Left lung (tissue), 10 donors: ENCODE results near the gene NUBP2. TPM values are rescaled to one million over a fixed set of nuclear protein-coding genes. Genes with fewer than 3 reads are reported as not detected.

ENCODE experiments used
- ATAC-seq: fragments of 200-7000 bp; cut with Tn5 transposase; one replicate; pipeline ENCODE4 v1.9.1; 2020; ENCODE audit warnings: moderate library complexity
- DNase-seq, 4 donors: peaks; one replicate each; pipeline ENCODE4 v3.0.0-alpha.2; 2013 to 2020
- H3K27ac ChIP-seq, 2 donors: fragments of 200-600 bp; sonication (generic) in 1 of 2; one replicate each; pipeline versions ENCODE4 v1.5.0 to v1.8.0; 2020 to 2021
- H3K27me3 ChIP-seq, 2 donors: fragments of 200-600 bp; sonication (generic) in 1 of 2; one replicate each; pipeline versions ENCODE4 v1.5.0 to v1.8.0; 2020 to 2021
- H3K36me3 ChIP-seq, 2 donors: fragments of 200-600 bp; sonication (generic) in 1 of 2; one replicate each; pipeline versions ENCODE4 v1.5.0 to v1.8.0; 2020 to 2021
- H3K4me1 ChIP-seq, 2 donors: fragments of 200-600 bp; one replicate each; pipeline ENCODE4 v1.8.0; 2021
- H3K4me3 ChIP-seq, 2 donors: fragments of 200-600 bp; sonication (generic) in 1 of 2; one replicate each; pipeline versions ENCODE4 v1.5.0 to v1.8.0; 2020 to 2021; ENCODE audit warnings: mild to moderate bottlenecking in 1 of 2
- H3K9me3 ChIP-seq, 2 donors: fragments of 200-600 bp; sonication (generic) in 1 of 2; one replicate each; pipeline versions ENCODE4 v1.5.0 to v1.8.0; 2020 to 2021
- intact Hi-C, 2 donors: fragments of 100-400 bp; cut with DNase I; formaldehyde crosslinking; loops; one replicate each; pipeline versions ENCODE4 v1.11.2 to v1.14.2; 2022
- polyA plus RNA-seq, 6 donors: library from polyadenylated mRNA; unstranded; fragments of 120-200 nt; gene quantifications; one replicate each; pipeline ENCODE4 v1.2.1, GENCODE V29; 2013; ENCODE audit not compliant: insufficient read length in 6 of 6
- total RNA-seq, 2 donors: library from RNA; stranded (reverse); fragmentation: NEBNext Ultra II Directional; extraction: Animal tissue kit (Norgen Biotek cat#: 25700); gene quantifications; one replicate each; pipeline ENCODE4 v1.2.1, GENCODE V29; 2021
- TF ChIP-seq, protein P1 (sequence below), 2 donors: fragments of 200-600 bp; sonication (generic) in 1 of 2; IDR thresholded peaks; one replicate each; pipeline versions ENCODE4 v1.5.0 to v1.8.0; 2021; ENCODE audit warnings: antibody characterized with exemption in 2 of 2
- donor health status: DM: no; HTN: yes; CAD: no.
- donor health status: DM: no; HTN: no; CAD: no.

The NUBP2 gene
- total and polyA plus RNA-seq, 8 donors, result 32.6 to 56.4 (median 42.7) TPM

DNA sequence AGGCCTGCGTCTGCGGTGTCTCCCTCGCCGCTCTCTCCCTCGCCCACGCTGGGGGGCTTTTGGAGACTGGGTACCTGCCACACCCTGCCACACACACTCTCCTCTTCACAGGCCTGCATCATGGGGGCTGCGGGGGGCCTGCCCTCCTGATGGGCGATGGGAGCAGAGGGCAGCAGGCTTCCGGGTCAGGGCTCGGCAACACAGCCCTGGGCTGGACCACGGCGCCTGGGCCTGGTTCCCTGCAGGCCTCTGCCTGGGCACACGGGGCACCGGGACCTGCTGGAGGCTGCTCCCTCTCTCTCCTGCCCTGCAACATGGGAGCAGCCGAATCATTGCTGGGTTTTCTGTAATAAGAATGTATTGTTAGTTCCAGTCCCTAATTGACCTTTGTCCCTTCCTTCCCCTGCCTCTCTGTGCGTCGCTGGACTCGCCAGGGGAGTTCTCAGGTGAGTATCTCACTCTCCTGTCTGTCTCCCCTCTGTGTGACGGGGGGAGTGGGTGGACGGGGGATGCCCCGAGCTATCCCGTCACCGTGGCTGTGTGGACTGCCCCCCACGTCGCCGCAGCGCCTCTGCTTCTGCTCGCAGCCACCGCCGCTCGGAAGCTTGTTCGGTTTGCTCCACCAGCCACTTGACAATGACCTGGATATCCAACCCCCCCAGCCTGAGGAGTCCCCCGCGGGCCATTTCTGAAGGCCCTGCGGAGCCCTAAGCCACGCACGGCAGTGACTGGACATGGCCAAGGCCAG, 24.9 kb upstream of the NUBP2 start:
- ATAC-seq (no peak), DNase-seq (peak in 1 of 4 donors; percentile 69)
- Histone ChIP-seq H3K36me3 (peaks cover 0 to 79% of the 10 kb centered on the region in 2 donors), H3K27ac (no peak overlapping the region), H3K4me1 (no peaks in the 10 kb centered on the region), H3K4me3 (no peak overlapping the region), H3K9me3 (no peaks in the 10 kb centered on the region), H3K27me3 (no peaks in the 10 kb centered on the region)
- intact Hi-C loops, result no loop called here
- TF ChIP-seq, protein P1, sequence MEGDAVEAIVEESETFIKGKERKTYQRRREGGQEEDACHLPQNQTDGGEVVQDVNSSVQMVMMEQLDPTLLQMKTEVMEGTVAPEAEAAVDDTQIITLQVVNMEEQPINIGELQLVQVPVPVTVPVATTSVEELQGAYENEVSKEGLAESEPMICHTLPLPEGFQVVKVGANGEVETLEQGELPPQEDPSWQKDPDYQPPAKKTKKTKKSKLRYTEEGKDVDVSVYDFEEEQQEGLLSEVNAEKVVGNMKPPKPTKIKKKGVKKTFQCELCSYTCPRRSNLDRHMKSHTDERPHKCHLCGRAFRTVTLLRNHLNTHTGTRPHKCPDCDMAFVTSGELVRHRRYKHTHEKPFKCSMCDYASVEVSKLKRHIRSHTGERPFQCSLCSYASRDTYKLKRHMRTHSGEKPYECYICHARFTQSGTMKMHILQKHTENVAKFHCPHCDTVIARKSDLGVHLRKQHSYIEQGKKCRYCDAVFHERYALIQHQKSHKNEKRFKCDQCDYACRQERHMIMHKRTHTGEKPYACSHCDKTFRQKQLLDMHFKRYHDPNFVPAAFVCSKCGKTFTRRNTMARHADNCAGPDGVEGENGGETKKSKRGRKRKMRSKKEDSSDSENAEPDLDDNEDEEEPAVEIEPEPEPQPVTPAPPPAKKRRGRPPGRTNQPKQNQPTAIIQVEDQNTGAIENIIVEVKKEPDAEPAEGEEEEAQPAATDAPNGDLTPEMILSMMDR (IDR thresholded peaks at IDR 0.05), result no peak

DNA sequence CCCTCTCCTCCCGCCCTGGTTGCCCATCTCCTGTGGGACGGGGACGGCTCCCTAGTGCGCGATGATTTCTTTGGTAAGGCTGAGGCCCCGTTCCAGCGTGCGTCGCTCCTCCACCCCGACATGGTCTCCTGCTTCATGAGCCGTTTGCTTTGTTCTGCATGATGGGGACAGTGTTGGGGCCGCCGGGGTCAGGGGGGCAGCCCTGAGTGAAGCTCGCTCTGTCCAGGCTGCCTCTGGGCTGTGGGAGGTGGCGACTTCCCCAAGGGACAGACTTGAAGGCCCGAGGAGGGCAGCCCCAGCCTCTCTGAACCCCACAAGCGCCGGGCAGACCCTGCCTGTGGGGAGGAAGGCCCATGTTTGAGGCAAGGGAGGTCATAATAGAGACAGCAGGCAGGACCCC, 23.8 kb upstream of the NUBP2 start:
- DNase-seq (no peak), ATAC-seq (no peak)
- Histone ChIP-seq H3K4me1 (no peaks in the 10 kb centered on the region), H3K9me3 (no peaks in the 10 kb centered on the region), H3K27me3 (no peaks in the 10 kb centered on the region), H3K4me3 (no peak overlapping the region), H3K27ac (no peak overlapping the region), H3K36me3 (peaks cover 0 to 80% of the 10 kb centered on the region in 2 donors)
- TF ChIP-seq, protein P1 (IDR thresholded peaks at IDR 0.05), result no peak
- intact Hi-C loops, result no loop called here

DNA sequence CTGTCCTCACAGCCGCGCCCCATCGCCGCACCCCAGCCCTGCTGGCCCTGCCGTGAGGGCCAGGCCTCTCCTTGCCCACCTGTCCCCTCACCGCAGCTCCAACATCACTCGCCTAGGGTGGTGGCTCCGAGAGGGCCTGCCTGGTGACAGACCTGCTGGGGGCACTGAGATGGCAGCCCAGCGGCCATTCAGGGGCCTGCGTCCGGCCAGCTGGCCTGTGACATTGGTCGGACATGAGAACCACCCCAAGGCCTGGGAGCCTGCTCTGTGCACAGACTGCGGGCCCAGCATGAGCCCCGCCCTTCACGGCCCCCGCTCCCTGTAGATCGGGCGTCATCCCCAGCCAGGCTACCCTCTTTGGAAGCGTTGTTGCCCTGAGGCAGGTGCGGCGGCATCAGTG, 23.2 kb upstream of the NUBP2 start:
- TF ChIP-seq, protein P1 (IDR thresholded peaks at IDR 0.05), result no peak
- ATAC-seq (no peak), DNase-seq (peak in 1 of 4 donors; percentile 72)
- Histone ChIP-seq H3K4me3 (no peak overlapping the region), H3K27me3 (no peaks in the 10 kb centered on the region), H3K27ac (no peak overlapping the region), H3K4me1 (no peaks in the 10 kb centered on the region), H3K9me3 (no peaks in the 10 kb centered on the region), H3K36me3 (peaks cover 0 to 80% of the 10 kb centered on the region in 2 donors)
- intact Hi-C loops, result no loop called here

DNA sequence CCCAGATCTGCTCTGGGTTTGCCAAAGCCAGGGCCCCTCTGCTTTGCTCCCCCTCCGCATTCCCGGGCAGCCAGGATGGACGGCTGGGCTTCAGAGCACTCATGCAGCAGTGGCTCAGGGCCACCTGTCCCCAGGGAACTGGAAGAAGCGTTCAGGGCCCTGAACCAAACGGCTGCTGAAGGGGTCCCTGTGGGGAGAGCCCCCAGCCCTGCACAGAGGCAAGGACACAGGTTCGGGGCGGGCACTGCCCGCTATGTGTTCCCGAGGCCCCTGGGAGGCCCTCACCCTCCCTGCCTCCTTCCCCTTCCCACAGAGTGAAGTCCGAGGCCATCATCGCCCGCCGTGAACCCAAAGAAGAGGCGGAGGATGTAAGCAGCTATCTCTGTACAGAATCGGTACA, 21.8 kb upstream of the NUBP2 start:
- Histone ChIP-seq H3K9me3 (no peaks in the 10 kb centered on the region), H3K27me3 (no peaks in the 10 kb centered on the region), H3K27ac (no peak overlapping the region), H3K4me1 (no peaks in the 10 kb centered on the region), H3K4me3 (no peak overlapping the region), H3K36me3 (peaks cover 0 to 91% of the 10 kb centered on the region in 2 donors)
- TF ChIP-seq, protein P1 (IDR thresholded peaks at IDR 0.05), result no peak
- intact Hi-C loops, result no loop called here
- DNase-seq (no peak), ATAC-seq (no peak)

DNA sequence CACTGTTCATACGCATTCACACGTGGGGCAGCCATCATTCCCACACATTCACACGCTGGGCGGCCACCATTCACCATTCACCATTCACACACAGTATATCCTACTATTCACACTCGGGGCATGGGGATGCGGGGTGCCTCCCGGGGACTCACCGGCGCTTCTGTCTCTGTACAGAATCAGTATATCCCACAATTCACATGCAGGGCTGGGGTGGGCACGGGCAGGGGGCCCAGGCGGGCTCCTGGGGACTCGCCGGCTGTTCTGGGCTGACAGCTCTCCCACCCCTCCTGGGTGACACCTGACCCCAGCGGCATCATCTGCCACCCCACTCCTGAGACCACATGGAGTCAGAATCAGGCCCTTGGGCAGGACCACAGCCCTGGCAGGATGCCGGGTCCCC, 21.0 kb upstream of the NUBP2 start:
- Histone ChIP-seq H3K27me3 (no peaks in the 10 kb centered on the region), H3K27ac (no peak overlapping the region), H3K36me3 (peaks cover 0 to 99% of the 10 kb centered on the region in 2 donors), H3K4me1 (no peaks in the 10 kb centered on the region), H3K9me3 (no peaks in the 10 kb centered on the region), H3K4me3 (no peak overlapping the region)
- TF ChIP-seq, protein P1 (IDR thresholded peaks at IDR 0.05), result no peak
- ATAC-seq (no peak), DNase-seq (no peak)
- intact Hi-C loops, result no loop called here
